ENCODE data around the gene SFT2D3. TPM values are rescaled to one million over a fixed set of nuclear protein-coding genes. Genes with fewer than 3 reads are reported as not detected.
A peak's percentile ranks its signal among the peaks of the same experiment; 100 is the strongest.

Gene SFT2D3
- total RNA-seq, 2 donors from 2014 or later = 11.2 to 11.9 TPM

DNA sequence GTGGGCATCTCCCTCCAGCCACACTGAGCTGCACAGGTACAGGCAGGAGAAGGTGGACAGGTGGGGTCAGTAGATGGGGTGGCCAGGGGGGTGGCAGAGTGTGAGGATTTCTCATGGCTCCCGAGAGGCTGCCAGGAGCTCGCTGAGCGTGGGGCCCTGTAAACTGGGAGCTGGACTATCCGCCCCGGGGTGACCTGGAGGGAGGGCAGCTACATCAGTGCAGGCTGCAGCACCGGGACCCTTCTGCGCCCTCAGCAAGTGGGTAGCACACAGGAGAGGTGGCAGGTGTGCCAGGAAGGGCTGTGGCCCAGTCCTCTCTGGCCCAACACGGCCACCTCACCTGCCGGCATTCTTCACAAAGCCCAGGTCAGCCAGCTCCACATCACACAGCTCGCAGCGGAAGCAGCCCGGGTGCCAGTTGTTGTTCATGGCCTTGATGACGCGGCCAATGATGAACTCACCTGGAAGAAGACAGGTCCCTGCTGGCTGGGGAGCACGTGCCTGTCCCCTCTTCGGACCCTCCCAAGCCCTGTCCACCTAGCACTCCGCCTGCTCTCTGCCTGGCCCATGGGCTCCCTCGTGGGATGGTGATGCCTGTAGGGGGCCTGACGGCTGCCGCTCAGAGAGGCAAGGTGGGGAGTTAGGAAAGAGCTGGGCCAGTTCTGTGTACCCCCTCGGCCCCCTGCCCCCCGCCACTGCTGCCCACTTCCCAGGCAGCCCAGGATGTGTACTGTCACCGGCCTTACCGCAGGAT lies 47.0 kb upstream of the SFT2D3 start:
- no peak for TF ChIP-seq POLR2A (IDR thresholded peaks at IDR 0.05)
- TF ChIP-seq, protein P1, sequence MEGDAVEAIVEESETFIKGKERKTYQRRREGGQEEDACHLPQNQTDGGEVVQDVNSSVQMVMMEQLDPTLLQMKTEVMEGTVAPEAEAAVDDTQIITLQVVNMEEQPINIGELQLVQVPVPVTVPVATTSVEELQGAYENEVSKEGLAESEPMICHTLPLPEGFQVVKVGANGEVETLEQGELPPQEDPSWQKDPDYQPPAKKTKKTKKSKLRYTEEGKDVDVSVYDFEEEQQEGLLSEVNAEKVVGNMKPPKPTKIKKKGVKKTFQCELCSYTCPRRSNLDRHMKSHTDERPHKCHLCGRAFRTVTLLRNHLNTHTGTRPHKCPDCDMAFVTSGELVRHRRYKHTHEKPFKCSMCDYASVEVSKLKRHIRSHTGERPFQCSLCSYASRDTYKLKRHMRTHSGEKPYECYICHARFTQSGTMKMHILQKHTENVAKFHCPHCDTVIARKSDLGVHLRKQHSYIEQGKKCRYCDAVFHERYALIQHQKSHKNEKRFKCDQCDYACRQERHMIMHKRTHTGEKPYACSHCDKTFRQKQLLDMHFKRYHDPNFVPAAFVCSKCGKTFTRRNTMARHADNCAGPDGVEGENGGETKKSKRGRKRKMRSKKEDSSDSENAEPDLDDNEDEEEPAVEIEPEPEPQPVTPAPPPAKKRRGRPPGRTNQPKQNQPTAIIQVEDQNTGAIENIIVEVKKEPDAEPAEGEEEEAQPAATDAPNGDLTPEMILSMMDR (IDR thresholded peaks at IDR 0.05) = no peak
- 73 to 81% methylated on average over 5 to 21 of the region's 24 CpGs for WGBS, 2 donors
- no peak for DNase-seq
- no peak for ATAC-seq
- Histone ChIP-seq H3K27me3 (no peaks in the 10 kb centered on the region), H3K4me1 (peaks cover 10% of the 10 kb centered on the region), H3K4me3 (no peak overlapping the region), H3K36me3 (replicated peaks in 1 of 2; ENCODE audit: insufficient read depth in 1 of 2, low read depth in 2 of 2) (no peaks in the 10 kb centered on the region), H3K27ac (no peak overlapping the region), H3K9me3 (no peaks in the 10 kb centered on the region)
- intact Hi-C loops (cut with DNase I) = no loop called here

DNA sequence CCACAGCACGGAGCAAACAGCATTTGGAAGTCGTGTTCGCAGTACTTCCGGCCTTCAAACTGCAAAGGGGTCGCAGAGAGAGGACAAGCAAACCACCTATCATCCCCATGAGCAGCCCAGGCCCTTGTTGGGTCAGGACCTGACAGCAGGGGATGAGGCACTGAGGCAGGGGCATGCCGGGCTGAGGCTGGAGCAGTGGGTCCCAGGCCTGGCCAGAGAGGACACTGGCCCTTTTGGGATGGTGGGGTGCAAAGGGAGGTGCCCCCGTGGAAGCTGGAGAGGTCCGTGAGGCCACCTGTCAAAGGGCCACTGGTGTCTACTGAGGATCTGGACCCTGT lies 46.5 kb upstream of the SFT2D3 start:
- no peaks in the 10 kb centered on the region for H3K9me3 ChIP-seq
- no peak overlapping the region for H3K4me3 ChIP-seq
- TF ChIP-seq POLR2A (IDR thresholded peaks at IDR 0.05) = no peak
- TF ChIP-seq, protein P1 (IDR thresholded peaks at IDR 0.05) = no peak
- H3K27ac ChIP-seq = no peak overlapping the region
- no peak for ATAC-seq
- H3K27me3 ChIP-seq = no peaks in the 10 kb centered on the region
- intact Hi-C loops (cut with DNase I) = no loop called here
- H3K4me1 ChIP-seq = peaks cover 5% of the 10 kb centered on the region
- 90 to 91% methylated on average over 6 to 8 of the region's 8 CpGs for WGBS, 2 donors
- DNase-seq = no peak
- H3K36me3 ChIP-seq (replicated peaks in 1 of 2; ENCODE audit: insufficient read depth in 1 of 2, low read depth in 2 of 2) = no peaks in the 10 kb centered on the region

DNA sequence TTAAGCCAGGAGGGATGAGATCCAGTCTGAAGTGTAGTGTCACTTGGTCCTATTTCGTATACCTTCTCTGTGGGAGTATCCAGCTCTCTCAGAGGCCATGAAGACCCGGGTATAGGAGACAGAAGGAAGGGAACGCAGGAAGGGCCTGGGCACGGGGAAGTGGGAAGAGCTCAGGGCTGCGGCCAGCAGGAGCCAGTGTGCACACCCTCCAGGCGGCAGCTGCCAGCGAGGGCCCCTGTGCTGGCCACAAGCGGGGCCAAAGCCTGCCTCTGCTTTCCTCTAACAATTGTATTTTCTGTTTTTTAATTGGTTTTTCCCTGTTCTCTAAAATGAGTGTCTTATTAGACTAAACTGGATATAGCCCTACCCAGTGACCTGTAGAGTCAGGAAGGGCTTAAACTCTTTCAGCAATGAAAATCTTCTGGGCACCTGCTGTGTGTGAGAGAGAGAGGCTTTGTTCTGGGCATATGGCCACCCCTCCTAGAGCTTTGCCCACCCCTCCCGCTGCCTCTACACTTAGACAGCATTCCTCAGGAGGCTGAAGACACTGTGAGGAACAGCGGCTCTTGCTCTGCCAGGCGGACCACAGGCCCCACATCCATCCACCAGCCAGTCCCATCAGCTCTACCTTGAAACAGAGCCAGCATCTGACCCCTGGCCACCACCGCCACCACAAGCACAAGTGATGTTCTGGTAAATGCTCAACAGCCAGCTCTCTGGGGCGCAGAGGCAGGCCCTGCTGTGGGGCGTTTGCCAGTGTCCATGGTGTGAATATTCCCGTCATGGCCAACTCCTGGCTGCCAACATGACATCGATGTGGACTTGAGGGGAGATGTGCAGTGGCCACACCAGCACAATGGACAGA lies 45.9 kb upstream of the SFT2D3 start:
- no peak for TF ChIP-seq POLR2A (IDR thresholded peaks at IDR 0.05)
- TF ChIP-seq, protein P1 (IDR thresholded peaks at IDR 0.05) = no peak
- Histone ChIP-seq H3K4me1 (peaks cover 4% of the 10 kb centered on the region), H3K36me3 (replicated peaks in 1 of 2; ENCODE audit: insufficient read depth in 1 of 2, low read depth in 2 of 2) (no peaks in the 10 kb centered on the region), H3K27ac (peak overlapping the region in 1 of 4 donors; percentile 11), H3K9me3 (no peaks in the 10 kb centered on the region), H3K27me3 (no peaks in the 10 kb centered on the region), H3K4me3 (no peak overlapping the region)
- ATAC-seq (no peak), DNase-seq (no peak)
- WGBS, 2 donors = 76 to 79% methylated on average over 11 to 16 of the region's 16 CpGs
- intact Hi-C loops (cut with DNase I) = no loop called here

DNA sequence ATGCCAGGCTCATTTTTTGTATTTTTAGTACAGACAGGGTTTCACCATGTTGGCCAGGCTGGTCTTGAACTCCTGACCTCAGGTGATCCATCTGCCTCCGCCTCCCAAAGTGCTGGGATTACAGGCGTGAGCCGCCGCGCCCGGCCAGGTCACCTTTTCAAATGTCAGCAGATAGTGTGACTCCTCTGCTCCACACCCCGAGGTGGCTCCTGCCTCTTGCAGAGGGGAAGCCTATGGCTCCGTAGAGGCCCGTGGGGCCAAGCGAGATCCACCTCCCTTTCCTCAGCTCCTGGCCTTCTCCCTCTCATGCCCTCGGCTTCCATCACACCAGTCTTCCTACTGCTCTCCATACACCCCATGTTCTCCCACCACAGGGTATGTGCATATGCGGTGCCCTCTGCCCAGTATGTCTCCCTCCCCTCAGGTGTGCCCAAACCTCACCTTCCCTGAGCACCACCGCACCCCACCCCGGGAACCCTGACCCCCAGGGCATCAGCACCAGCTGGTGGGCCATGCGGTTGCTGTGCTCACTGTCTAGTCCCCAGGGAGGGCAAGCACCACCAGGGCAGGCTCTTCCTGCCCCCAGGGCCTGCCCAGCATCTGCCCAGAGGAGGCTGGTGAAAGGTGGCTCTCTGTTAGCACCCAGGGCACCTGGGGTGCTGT lies 44.6 kb upstream of the SFT2D3 start:
- Histone ChIP-seq H3K4me1 (peaks cover 4% of the 10 kb centered on the region), H3K36me3 (replicated peaks in 1 of 2; ENCODE audit: insufficient read depth in 1 of 2, low read depth in 2 of 2) (no peaks in the 10 kb centered on the region), H3K4me3 (no peak overlapping the region), H3K27me3 (no peaks in the 10 kb centered on the region), H3K27ac (no peak overlapping the region), H3K9me3 (no peaks in the 10 kb centered on the region)
- DNase-seq (no peak), ATAC-seq (no peak)
- no peak for TF ChIP-seq POLR2A (IDR thresholded peaks at IDR 0.05)
- TF ChIP-seq, protein P1 (IDR thresholded peaks at IDR 0.05) = no peak
- intact Hi-C loops (cut with DNase I) = no loop called here
- 81% methylated on average over 13 to 15 of the region's 15 CpGs for WGBS, 2 donors

Data from body of pancreas (tissue), 4 donors.